ENCODE data around the gene ADGRL3. TPM values are rescaled to one million over a fixed set of nuclear protein-coding genes. Genes with fewer than 3 reads are reported as not detected.

Gene ADGRL3
- total RNA-seq, 1 donor from 2014 or later: 6.1 TPM

GRCh38 chr4:61853041-61853440 is 652.9 kb downstream of the ADGRL3 start:
- intact Hi-C loops (cut with micrococcal nuclease): no loop called here
- Histone ChIP-seq H3K4me1 (no peaks in the 10 kb centered on the region), H3K27ac (replicated peaks) (no peak overlapping the region), H3K27me3 (ENCODE audit: low read depth) (no peaks in the 10 kb centered on the region), H3K4me3 (no peak overlapping the region), H3K9me3 (replicated peaks) (no peaks in the 10 kb centered on the region), H3K36me3 (no peaks in the 10 kb centered on the region)
- DNase-seq: no peak
- TF ChIP-seq CTCF (IDR thresholded peaks at IDR 0.05; ENCODE audit: borderline replicate concordance): no peak

DNA sequence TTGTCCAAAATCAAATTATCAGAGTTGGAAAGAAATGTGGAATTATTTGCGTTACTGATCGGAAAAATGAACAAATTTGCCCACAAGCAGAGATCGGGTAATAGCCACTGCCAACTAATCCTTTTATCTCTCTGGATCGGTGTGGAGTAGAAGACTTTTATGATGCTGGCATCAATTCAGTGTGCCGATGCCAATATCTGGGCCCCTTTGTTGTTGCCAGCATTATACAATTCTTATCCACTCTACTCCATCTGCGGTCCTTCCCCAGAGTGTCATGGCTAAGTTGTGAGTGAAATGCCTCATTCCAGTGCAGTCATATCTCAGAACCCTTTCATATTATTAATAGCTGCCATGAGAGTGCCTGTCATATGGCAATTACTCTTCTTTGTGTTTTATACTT is 660.2 kb downstream of the ADGRL3 start:
- no peak overlapping the region for H3K27ac ChIP-seq (replicated peaks)
- no peaks in the 10 kb centered on the region for H3K4me1 ChIP-seq
- no peaks in the 10 kb centered on the region for H3K27me3 ChIP-seq (ENCODE audit: low read depth)
- DNase-seq: no peak
- H3K9me3 ChIP-seq (replicated peaks): no peaks in the 10 kb centered on the region
- intact Hi-C loops (cut with micrococcal nuclease): no loop called here
- H3K4me3 ChIP-seq: no peak overlapping the region
- no peak for TF ChIP-seq CTCF (IDR thresholded peaks at IDR 0.05; ENCODE audit: borderline replicate concordance)
- no peaks in the 10 kb centered on the region for H3K36me3 ChIP-seq

DNA sequence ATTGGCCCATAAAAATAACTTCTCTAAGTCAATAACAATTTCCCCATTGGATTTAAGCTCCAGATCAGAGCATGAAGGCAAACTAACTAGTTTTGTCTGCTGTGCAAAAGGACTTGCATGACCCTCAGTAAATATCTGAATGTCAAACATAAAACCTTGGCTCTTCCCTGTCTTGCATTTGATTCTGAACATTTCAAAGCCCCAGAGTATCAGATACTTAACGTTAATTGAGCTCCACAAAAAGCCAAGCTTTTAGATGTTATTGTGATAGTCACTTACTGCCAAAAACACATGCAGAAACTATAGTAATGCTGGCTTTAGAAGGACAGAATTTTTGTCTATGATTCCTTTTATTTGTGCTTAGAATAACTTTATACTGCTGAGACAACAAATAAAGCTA is 664.2 kb downstream of the ADGRL3 start:
- no peaks in the 10 kb centered on the region for H3K4me1 ChIP-seq
- H3K27me3 ChIP-seq (ENCODE audit: low read depth): no peaks in the 10 kb centered on the region
- no peaks in the 10 kb centered on the region for H3K36me3 ChIP-seq
- H3K4me3 ChIP-seq: no peak overlapping the region
- no peak for DNase-seq
- no peak overlapping the region for H3K27ac ChIP-seq (replicated peaks)
- intact Hi-C loops (cut with micrococcal nuclease): no loop called here
- H3K9me3 ChIP-seq (replicated peaks): no peaks in the 10 kb centered on the region
- no peak for TF ChIP-seq CTCF (IDR thresholded peaks at IDR 0.05; ENCODE audit: borderline replicate concordance)

DNA sequence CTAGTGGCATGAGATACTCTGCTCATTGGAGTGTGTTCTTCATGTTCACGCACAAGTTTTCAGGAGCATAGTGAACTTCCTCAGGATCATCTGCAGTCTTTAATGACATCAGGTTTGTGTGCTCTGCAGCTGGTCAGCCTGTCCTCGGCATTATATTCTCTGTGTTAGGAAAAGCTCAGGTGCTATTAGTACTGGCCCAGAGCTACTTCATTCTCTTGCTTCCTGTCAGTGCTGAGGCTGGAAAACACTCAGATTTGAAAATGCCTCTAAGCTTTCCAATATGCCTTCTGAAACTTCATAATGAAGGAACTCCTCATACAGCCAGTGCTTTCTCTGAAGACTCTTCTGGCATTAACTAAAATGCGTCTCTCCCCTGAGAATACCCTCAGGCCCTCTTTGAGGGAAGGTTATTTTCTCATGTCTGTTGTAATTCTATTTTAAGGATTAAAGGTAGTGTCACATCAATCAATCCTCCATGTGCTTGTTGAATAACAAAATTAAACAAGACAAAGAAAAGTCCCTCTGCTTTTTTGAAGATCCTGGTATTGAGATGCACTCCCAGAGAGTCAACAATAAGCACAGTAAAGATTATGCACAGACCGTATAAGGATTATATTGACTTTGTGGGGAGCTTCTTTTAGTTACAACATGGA is 666.4 kb downstream of the ADGRL3 start:
- H3K36me3 ChIP-seq: no peaks in the 10 kb centered on the region
- H3K27me3 ChIP-seq (ENCODE audit: low read depth): no peaks in the 10 kb centered on the region
- TF ChIP-seq CTCF (IDR thresholded peaks at IDR 0.05; ENCODE audit: borderline replicate concordance): no peak
- no peak overlapping the region for H3K27ac ChIP-seq (replicated peaks)
- H3K9me3 ChIP-seq (replicated peaks): peaks cover 4% of the 10 kb centered on the region
- DNase-seq: no peak
- intact Hi-C loops (cut with micrococcal nuclease): no loop called here
- H3K4me3 ChIP-seq: no peak overlapping the region
- no peaks in the 10 kb centered on the region for H3K4me1 ChIP-seq

- DNase-seq: no peak
- intact Hi-C loops (cut with micrococcal nuclease): no loop called here
- no peak for TF ChIP-seq CTCF (IDR thresholded peaks at IDR 0.05; ENCODE audit: borderline replicate concordance)
These were observed 672.9 kb downstream of the ADGRL3 start for GRCh38 chr4:61872983-61873382.

More at GRCh38 chr4:61872983-61873382, 672.9 kb downstream of the ADGRL3 start:
- peaks cover 4% of the 10 kb centered on the region for H3K9me3 ChIP-seq (replicated peaks)
- no peaks in the 10 kb centered on the region for H3K36me3 ChIP-seq
- no peak overlapping the region for H3K4me3 ChIP-seq
- no peaks in the 10 kb centered on the region for H3K4me1 ChIP-seq
- no peak overlapping the region for H3K27ac ChIP-seq (replicated peaks)
- no peaks in the 10 kb centered on the region for H3K27me3 ChIP-seq (ENCODE audit: low read depth)
